Cerebellar nuclear complex (tissue), 1 donor: Measurements from ENCODE around the gene SLC25A30.
"Not testable (repeated sequence)": the region's sequence is repeated elsewhere in the genome, so short reads cannot be mapped to it uniquely, and the experiment has no call there.

ENCODE experiments used
- DNase-seq, 2 experiments: peaks; one replicate each; lab custom pipeline; 2025; lab: John Stamatoyannopoulos, UW

Gene SLC25A30

GRCh38 chr13:45432737-45433380 lies 14.7 kb upstream of the SLC25A30 start:
- no peak for DNase-seq

GRCh38 chr13:45426056-45426841 lies 8.1 kb upstream of the SLC25A30 start:
- DNase-seq = not testable (repeated sequence)

GRCh38 chr13:45422731-45423292 lies 4.6 kb upstream of the SLC25A30 start:
- no peak for DNase-seq

- DNase-seq = no peak
Observed at GRCh38 chr13:45419945-45420344, 1.8 kb upstream of the SLC25A30 start.

- DNase-seq = not testable (repeated sequence)
Observed at GRCh38 chr13:45419389-45419788, 1.2 kb upstream of the SLC25A30 start.

- DNase-seq = no peak
Observed at GRCh38 chr13:45416516-45417128, 1.6 kb downstream of the SLC25A30 start.

GRCh38 chr13:45415112-45415511 lies 3.1 kb downstream of the SLC25A30 start:
- no peak for DNase-seq

GRCh38 chr13:45413826-45414307 lies 4.3 kb downstream of the SLC25A30 start:
- no peak for DNase-seq

GRCh38 chr13:45412274-45413049 lies 5.7 kb downstream of the SLC25A30 start:
- DNase-seq = no peak

GRCh38 chr13:45411631-45412030 lies 6.5 kb downstream of the SLC25A30 start:
- no peak for DNase-seq

- DNase-seq = no peak
Observed at GRCh38 chr13:45411221-45411620, 7.0 kb downstream of the SLC25A30 start.

- no peak for DNase-seq
Observed at GRCh38 chr13:45410466-45410865, 7.7 kb downstream of the SLC25A30 start.

GRCh38 chr13:45410001-45410400 lies 8.2 kb downstream of the SLC25A30 start:
- DNase-seq = no peak

- DNase-seq = no peak
Observed at GRCh38 chr13:45406421-45406820, 11.8 kb downstream of the SLC25A30 start.

- DNase-seq = no peak
Observed at GRCh38 chr13:45403081-45403480, 15.1 kb downstream of the SLC25A30 start.

- DNase-seq = no peak
Observed at GRCh38 chr13:45402641-45403040, 15.5 kb downstream of the SLC25A30 start.

GRCh38 chr13:45401314-45401713 lies 16.9 kb downstream of the SLC25A30 start:
- DNase-seq = no peak

GRCh38 chr13:45398877-45399276 lies 19.3 kb downstream of the SLC25A30 start:
- DNase-seq = no peak

- no peak for DNase-seq
Observed at GRCh38 chr13:45396533-45397095, 21.6 kb downstream of the SLC25A30 start.

GRCh38 chr13:45393941-45394570 lies 24.1 kb downstream of the SLC25A30 start:
- DNase-seq = no peak

- no peak for DNase-seq
Observed at GRCh38 chr13:45392811-45393210, 25.4 kb downstream of the SLC25A30 start.
